Thyroid gland (tissue), 4 donors: Measurements from ENCODE around the gene NPHP4. TPM values are rescaled to one million over a fixed set of nuclear protein-coding genes. Genes with fewer than 3 reads are reported as not detected.

Experiments
- DNase-seq, 2 donors: peaks; one replicate each; pipeline ENCODE4 v3.0.0-alpha.2; 2019
- H3K27ac ChIP-seq, 3 donors: fragments of 200-600 bp; sonication (generic); 1 replicate in 2 of 3; 2 replicates in 1 of 3; pipeline ENCODE4 v1.5.1; 2016 to 2019; ENCODE audit warnings: mild to moderate bottlenecking in 1 of 3, moderate library complexity in 1 of 3
- H3K27me3 ChIP-seq: fragments of 200-600 bp; sonication (generic); one replicate; pipeline ENCODE4 v1.5.1; 2019
- H3K36me3 ChIP-seq, 2 donors: fragments of 200-600 bp; sonication (generic); one replicate each; pipeline ENCODE4 v1.5.1; 2016 to 2019
- H3K4me1 ChIP-seq, 2 donors: fragments of 200-600 bp; sonication (generic); one replicate each; pipeline ENCODE4 v1.5.1; 2017 to 2019
- H3K4me3 ChIP-seq, 3 donors: fragments of 200-600 bp; sonication (generic); replicated peaks in 1 of 3; 1 replicate in 2 of 3; 2 replicates in 1 of 3; pipeline ENCODE4 v1.5.1; 2016; ENCODE audit warnings: mild to moderate bottlenecking in 1 of 3
- H3K9me3 ChIP-seq: fragments of 200-600 bp; sonication (generic); one replicate; pipeline ENCODE4 v1.5.1; 2017
- POLR2A ChIP-seq, 2 donors: fragments of 450-650 bp; IDR thresholded peaks; one replicate each; pipeline ENCODE4 v1.6.1; 2017; ENCODE audit warnings: antibody characterized with exemption in 2 of 2, mild to moderate bottlenecking in 2 of 2, moderate library complexity in 1 of 2
- WGBS, 2 donors: methylation state at CpG; one replicate each; pipeline ENCODE4 v1.1.5; 2017; 5-methylcytosine and 5-hydroxymethylcytosine counted together
- intact Hi-C: fragments of 100-400 bp; cut with DNase I; formaldehyde crosslinking; loops from one replicate; pipeline ENCODE4 v1.15.1; 2023
- total RNA-seq, 4 donors: library from RNA; depleted of rRNA; stranded (reverse); fragments of >200 nt; gene quantifications; one replicate each; pipeline ENCODE4 v1.2.3, GENCODE V29; 2016
- TF ChIP-seq, protein P1 (sequence below), 6 experiments: fragments of 200-600 bp in 3 of 6; fragments of 450-650 bp in 3 of 6; sonication (generic) in 3 of 6; IDR thresholded peaks; one replicate each; pipeline ENCODE4 v1.5.1; 2016 to 2019; ENCODE audit warnings: antibody characterized with exemption in 6 of 6, mild to moderate bottlenecking in 2 of 6, inconsistent platforms in 1 of 6, moderate library complexity in 1 of 6

The NPHP4 gene
- total RNA-seq, 4 donors from 2014 or later = 24.3 to 48.3 (median 30.4) TPM

- Histone ChIP-seq H3K9me3 (no peaks in the 10 kb centered on the region), H3K36me3 (no peaks in the 10 kb centered on the region), H3K4me1 (peaks cover 0 to 2% of the 10 kb centered on the region in 2 donors), H3K27ac (no peak overlapping the region), H3K4me3 (no peak overlapping the region), H3K27me3 (no peaks in the 10 kb centered on the region)
- intact Hi-C loops = no loop called here
- DNase-seq = no peak
- 85 to 88% methylated on average over 30 to 40 of the region's 40 CpGs for WGBS, 2 donors
- TF ChIP-seq, protein P1, sequence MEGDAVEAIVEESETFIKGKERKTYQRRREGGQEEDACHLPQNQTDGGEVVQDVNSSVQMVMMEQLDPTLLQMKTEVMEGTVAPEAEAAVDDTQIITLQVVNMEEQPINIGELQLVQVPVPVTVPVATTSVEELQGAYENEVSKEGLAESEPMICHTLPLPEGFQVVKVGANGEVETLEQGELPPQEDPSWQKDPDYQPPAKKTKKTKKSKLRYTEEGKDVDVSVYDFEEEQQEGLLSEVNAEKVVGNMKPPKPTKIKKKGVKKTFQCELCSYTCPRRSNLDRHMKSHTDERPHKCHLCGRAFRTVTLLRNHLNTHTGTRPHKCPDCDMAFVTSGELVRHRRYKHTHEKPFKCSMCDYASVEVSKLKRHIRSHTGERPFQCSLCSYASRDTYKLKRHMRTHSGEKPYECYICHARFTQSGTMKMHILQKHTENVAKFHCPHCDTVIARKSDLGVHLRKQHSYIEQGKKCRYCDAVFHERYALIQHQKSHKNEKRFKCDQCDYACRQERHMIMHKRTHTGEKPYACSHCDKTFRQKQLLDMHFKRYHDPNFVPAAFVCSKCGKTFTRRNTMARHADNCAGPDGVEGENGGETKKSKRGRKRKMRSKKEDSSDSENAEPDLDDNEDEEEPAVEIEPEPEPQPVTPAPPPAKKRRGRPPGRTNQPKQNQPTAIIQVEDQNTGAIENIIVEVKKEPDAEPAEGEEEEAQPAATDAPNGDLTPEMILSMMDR (IDR thresholded peaks at IDR 0.05) = no peak
- TF ChIP-seq POLR2A (IDR thresholded peaks at IDR 0.05) = no peak
These were observed 159.0 kb downstream of the NPHP4 start for GRCh38 chr1:5832916-5833895.

DNA sequence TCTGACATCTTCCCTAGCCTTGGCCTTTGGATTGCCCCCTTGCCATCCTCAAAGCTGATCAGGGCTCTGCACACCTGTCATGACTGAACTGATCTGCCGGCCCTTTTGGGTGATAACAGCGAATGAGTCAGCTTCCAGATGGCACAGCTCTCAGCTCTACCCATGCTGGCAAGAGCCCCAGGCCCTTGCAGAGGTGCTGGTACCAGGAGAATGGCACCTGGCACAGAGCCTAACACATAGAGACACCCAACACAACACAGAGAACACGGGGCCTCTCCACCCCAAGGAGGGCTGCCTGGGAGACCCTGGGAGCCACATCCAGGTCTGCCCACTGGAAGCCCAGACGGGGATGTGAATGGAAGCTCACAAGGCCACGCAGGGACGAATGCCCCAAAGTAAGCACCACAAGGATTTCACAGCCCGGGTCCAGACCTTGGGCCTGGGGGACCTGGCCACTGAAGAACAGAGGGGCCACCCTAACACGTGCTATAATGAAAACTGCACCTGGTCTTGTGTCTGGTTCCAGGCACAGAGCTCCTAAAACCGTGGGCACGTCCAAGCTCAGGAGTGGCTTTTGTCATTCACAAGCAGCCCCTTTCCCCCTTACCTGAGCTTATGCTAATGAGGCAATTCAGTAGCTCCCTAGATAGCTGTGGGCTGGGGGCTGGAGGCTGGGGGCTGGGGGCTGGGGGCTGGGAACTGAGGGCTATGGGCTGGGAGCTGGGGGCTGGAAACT lies 160.5 kb downstream of the NPHP4 start:
- Histone ChIP-seq H3K36me3 (no peaks in the 10 kb centered on the region), H3K27ac (no peak overlapping the region), H3K9me3 (no peaks in the 10 kb centered on the region), H3K4me1 (peaks cover 11 to 13% of the 10 kb centered on the region in 2 donors), H3K4me3 (no peak overlapping the region), H3K27me3 (no peaks in the 10 kb centered on the region)
- TF ChIP-seq, protein P1 (IDR thresholded peaks at IDR 0.05) = no peak
- TF ChIP-seq POLR2A (IDR thresholded peaks at IDR 0.05) = no peak
- intact Hi-C loops = no loop called here
- WGBS, 2 donors = 35 to 38% methylated on average over 6 to 7 of the region's 10 CpGs
- DNase-seq = no peak

- TF ChIP-seq POLR2A (IDR thresholded peaks at IDR 0.05) = no peak
- TF ChIP-seq, protein P1 (IDR thresholded peaks at IDR 0.05) = no peak
- no peaks in the 10 kb centered on the region for H3K9me3 ChIP-seq
- intact Hi-C loops = no loop called here
- H3K4me3 ChIP-seq = no peak overlapping the region
- no peak overlapping the region for H3K27ac ChIP-seq
- no peak for DNase-seq
- peaks cover 11 to 13% of the 10 kb centered on the region in 2 donors for H3K4me1 ChIP-seq
- H3K36me3 ChIP-seq = no peaks in the 10 kb centered on the region
- WGBS, 2 donors = 64 to 67% methylated on average over 15 to 22 of the region's 26 CpGs
- H3K27me3 ChIP-seq = no peaks in the 10 kb centered on the region
These were observed 161.2 kb downstream of the NPHP4 start for GRCh38 chr1:5830771-5831599.

- WGBS, 2 donors = 93 to 98% methylated on average over 3 of the region's 3 CpGs
- intact Hi-C loops = no loop called here
- Histone ChIP-seq H3K9me3 (no peaks in the 10 kb centered on the region), H3K36me3 (no peaks in the 10 kb centered on the region), H3K27ac (no peak overlapping the region), H3K27me3 (no peaks in the 10 kb centered on the region), H3K4me3 (no peak overlapping the region), H3K4me1 (peaks cover 11 to 13% of the 10 kb centered on the region in 2 donors)
- TF ChIP-seq, protein P1 (IDR thresholded peaks at IDR 0.05) = no peak
- no peak for TF ChIP-seq POLR2A (IDR thresholded peaks at IDR 0.05)
- DNase-seq = no peak
These were observed 162.8 kb downstream of the NPHP4 start for GRCh38 chr1:5829414-5829813.
